Bronchial epithelial cell (primary cell): ENCODE measurements around the gene PDXP. TPM values are rescaled to one million over a fixed set of nuclear protein-coding genes. Genes with fewer than 3 reads are reported as not detected.

Experiments used
- DNase-seq: peaks from one replicate; pipeline ENCODE4 v3.0.0-alpha.2; 2010; ENCODE audit warnings: low read depth
- FAIRE-seq: peaks from 2 replicates; lab custom pipeline; 2011; peaks lifted over from hg19 to GRCh38; lab: Jason Lieb, UNC
- H3K27me3 ChIP-seq: 2 replicates; pipeline ENCODE4 v1.5.1; 2011; ENCODE audit warnings: low read length; ENCODE audit not compliant: control insufficient read depth, insufficient read depth
- H3K36me3 ChIP-seq: 2 replicates; pipeline ENCODE4 v1.5.1; 2011; ENCODE audit warnings: low read length; ENCODE audit not compliant: control insufficient read depth, insufficient read depth
- H3K4me3 ChIP-seq: 2 replicates; pipeline ENCODE4 v1.5.1; 2011; ENCODE audit warnings: mild to moderate bottlenecking, low read depth, low read length, control low read depth
- CTCF ChIP-seq: IDR thresholded peaks from 2 replicates; pipeline ENCODE4 v1.5.1; 2011; ENCODE audit warnings: mild to moderate bottlenecking, moderate library complexity, low read length, control low read depth, inconsistent platforms; ENCODE audit not compliant: insufficient read depth, severe bottlenecking
- total RNA-seq: library from RNA; depleted of rRNA; stranded (reverse); fragments of >200 nt; gene quantifications from 2 replicates; pipeline ENCODE4 v1.2.1, GENCODE V29; 2014

PDXP gene
- total RNA-seq, 1 donor from 2014 or later = 3.4 TPM

GRCh38 chr22:37662039-37662438, 3.5 kb downstream of the PDXP start:
- FAIRE-seq (no peak), DNase-seq (no peak)
- no peaks in the 10 kb centered on the region for H3K27me3 ChIP-seq
- no peak for TF ChIP-seq CTCF
- H3K4me3 ChIP-seq = no peak overlapping the region
- peaks cover 2% of the 10 kb centered on the region for H3K36me3 ChIP-seq

- FAIRE-seq = no peak
- Histone ChIP-seq H3K4me3 (no peak overlapping the region), H3K36me3 (peaks cover 2% of the 10 kb centered on the region), H3K27me3 (no peaks in the 10 kb centered on the region)
- TF ChIP-seq CTCF = no peak
- no peak for DNase-seq
Observed at GRCh38 chr22:37663521-37664140, 5.1 kb downstream of the PDXP start.

- Histone ChIP-seq H3K36me3 (peaks cover 2% of the 10 kb centered on the region), H3K4me3 (no peak overlapping the region), H3K27me3 (no peaks in the 10 kb centered on the region)
- DNase-seq (no peak), FAIRE-seq (no peak)
- no peak for TF ChIP-seq CTCF
Observed at GRCh38 chr22:37664249-37665101, 6.0 kb downstream of the PDXP start.

- TF ChIP-seq CTCF = no peak
- Histone ChIP-seq H3K4me3 (no peak overlapping the region), H3K36me3 (peaks cover 2% of the 10 kb centered on the region), H3K27me3 (no peaks in the 10 kb centered on the region)
- FAIRE-seq (peak; percentile 50), DNase-seq (no peak)
Observed at GRCh38 chr22:37665487-37665886, 7.0 kb downstream of the PDXP start.

- Histone ChIP-seq H3K27me3 (no peaks in the 10 kb centered on the region), H3K4me3 (no peak overlapping the region), H3K36me3 (peaks cover 2% of the 10 kb centered on the region)
- FAIRE-seq = no peak
- peak; percentile 4 for DNase-seq
- TF ChIP-seq CTCF = no peak
Observed at GRCh38 chr22:37669586-37669985, 11.1 kb downstream of the PDXP start.
